WI38 (cell line): Measurements from ENCODE around the gene PES1.
"Not testable (repeated sequence)": the region's sequence is repeated elsewhere in the genome, so short reads cannot be mapped to it uniquely, and the experiment has no call there.

ENCODE experiments used
- H3K4me3 ChIP-seq: 2 replicates; pipeline ENCODE4 v1.5.1; 2011; ENCODE audit warnings: low read depth, mild to moderate bottlenecking, control low read depth, low read length
- TF ChIP-seq, protein P1 (sequence below): IDR thresholded peaks from 2 replicates; pipeline ENCODE4 v1.5.1; 2012; ENCODE audit warnings: low read depth, mild to moderate bottlenecking, control low read depth, low read length

Gene PES1

DNA sequence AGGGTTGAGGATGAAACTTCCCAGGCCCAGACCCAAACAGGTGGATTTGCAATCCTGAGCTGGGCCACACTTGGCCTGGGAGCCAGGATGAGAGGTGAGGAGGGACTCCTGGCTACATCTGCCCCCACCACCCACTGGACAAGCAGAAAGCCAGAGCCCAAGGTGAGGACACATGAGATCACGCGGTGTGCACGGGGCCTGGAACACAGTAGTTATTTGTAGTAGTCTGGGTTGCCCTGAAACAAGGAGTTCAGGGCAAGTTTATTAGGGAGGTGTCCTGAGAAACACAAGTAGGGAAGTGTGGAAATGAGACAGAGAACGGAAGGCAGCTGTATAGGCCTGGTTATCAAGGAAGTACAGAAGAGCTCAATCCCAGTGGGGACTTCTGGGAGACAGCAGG, 44.5 kb downstream of the PES1 start:
- TF ChIP-seq, protein P1, sequence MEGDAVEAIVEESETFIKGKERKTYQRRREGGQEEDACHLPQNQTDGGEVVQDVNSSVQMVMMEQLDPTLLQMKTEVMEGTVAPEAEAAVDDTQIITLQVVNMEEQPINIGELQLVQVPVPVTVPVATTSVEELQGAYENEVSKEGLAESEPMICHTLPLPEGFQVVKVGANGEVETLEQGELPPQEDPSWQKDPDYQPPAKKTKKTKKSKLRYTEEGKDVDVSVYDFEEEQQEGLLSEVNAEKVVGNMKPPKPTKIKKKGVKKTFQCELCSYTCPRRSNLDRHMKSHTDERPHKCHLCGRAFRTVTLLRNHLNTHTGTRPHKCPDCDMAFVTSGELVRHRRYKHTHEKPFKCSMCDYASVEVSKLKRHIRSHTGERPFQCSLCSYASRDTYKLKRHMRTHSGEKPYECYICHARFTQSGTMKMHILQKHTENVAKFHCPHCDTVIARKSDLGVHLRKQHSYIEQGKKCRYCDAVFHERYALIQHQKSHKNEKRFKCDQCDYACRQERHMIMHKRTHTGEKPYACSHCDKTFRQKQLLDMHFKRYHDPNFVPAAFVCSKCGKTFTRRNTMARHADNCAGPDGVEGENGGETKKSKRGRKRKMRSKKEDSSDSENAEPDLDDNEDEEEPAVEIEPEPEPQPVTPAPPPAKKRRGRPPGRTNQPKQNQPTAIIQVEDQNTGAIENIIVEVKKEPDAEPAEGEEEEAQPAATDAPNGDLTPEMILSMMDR, result no peak
- no peak overlapping the region for H3K4me3 ChIP-seq

DNA sequence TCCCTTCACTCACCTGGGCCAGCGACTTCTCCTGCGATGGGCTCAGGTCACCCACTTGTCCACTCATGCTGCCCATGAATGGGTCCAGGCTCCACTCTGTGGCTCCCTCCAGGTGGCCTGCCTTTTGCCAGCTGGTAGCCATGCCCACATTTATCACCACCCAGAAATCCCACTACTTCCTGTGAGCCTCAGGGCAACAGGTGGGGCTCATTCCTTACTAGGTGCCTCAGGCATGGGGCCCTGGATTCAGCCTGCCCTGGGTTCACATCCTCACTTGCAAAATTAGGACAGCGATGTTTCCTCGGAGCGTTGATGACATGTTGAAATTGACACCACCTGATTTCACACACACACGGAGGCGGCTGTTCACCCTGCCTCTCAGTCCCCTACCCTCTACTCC, 45.1 kb downstream of the PES1 start, which contains the start of gene SEC14L6:
Gene SEC14L6 (minus strand): TSS at position 126 of the 400 bp plus-strand sequence. CDS start 59 bp downstream, at position 67.
- no peak within 1 kb of the TSS for H3K4me3 ChIP-seq
- TF ChIP-seq, protein P1, result no peak

DNA sequence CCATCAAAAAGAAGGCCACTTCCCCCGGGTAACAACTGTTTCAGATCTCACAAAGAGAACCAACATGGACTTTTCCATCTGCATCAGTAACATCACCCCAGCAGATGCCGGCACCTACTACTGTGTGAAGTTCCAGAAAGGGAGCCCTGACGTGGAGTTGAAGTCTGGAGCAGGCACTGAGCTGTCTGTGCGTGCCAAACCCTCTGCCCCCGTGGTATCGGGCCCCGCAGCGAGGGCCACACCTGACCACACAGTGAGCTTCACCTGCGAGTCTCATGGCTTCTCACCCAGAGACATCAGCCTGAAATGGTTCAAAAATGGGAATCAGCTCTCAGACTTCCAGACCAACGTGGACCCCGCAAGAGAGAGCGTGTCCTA, 48.9 kb downstream of the PES1 start:
- TF ChIP-seq, protein P1, result no peak

DNA sequence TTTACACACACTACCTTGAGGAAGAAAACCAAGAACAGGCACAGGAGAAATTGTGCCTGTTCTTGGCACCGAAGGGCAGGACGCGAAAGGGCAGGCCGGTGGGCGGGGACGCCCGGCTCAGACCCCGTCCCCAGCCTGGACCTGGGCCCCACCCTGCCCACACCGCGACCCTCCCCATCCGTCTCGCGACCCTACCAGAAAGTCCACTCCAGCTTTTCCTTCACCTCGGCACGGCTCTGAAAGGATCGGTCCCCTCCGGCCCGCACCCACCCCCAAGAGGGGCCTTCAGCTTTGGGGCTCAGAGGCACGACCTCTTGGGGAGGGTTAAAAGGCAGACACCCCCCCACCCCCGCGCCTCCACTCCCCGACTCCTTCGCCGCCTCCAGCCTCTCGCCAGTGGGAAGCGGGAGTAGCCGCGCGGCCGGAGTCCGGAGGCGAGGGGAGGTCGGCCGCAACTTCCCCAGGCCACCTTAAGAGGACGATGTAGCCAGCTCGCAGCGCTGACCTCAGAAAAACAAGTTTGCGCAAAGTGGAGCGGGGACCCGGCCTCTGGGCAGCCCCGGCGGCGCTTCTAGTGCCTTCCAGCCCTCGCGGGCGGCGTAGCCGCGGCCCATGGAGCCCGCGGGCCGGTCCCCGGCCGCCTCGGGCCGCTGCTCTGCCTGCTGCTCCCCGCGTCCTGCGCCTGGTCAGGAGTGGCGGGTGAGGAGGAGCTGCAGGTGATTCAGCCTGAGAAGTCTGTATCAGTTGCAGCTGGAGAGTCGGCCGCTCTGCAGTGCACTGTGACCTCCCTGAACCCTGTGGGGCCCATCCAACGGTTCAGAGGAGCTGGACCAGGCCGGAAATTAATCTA, 49.5 kb downstream of the PES1 start:
- TF ChIP-seq, protein P1, result no peak
- H3K4me3 ChIP-seq, result no peak overlapping the region

More for the DNA sequence above, 48.9 kb downstream of the PES1 start:
- H3K4me3 ChIP-seq, result no peak overlapping the region

DNA sequence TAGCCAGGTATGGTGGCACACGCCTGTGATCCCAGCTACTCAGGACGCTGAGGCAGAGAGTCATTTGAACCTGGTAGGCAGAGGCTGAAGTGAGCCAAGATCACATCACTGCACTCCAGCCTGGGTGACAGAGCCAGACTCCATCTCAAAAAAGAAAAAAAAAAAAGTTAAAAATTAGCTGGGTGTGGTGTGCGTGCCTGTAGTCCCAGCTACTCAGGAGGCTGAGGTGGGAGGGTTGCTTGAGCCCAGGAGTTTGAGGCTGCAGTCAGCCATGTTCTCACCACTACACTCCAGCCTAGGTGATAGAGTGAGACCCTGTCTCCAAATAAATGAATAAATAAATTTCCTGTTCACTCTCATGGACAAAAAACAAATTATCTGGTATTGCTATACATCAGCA, 50.2 kb downstream of the PES1 start:
- not testable (repeated sequence) for H3K4me3 ChIP-seq

DNA sequence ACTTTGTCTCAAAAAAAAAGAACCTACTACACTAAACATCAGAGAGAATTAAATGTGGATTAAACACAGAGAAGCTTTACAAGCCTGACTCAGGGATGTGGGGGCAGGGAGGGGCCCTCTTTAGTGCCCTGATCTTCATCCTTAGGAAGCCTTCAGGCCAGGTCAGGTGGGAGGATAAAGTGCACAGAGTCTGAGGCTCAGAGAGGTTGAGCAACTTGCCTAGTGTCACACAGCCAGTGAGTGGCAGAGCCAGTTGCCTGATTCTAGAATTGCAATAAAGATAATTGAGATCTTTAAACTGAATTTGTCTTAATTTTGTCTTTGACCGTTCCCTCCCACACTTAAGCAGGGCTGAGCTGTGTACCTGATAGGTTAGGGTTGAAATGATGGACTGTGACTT, 52.3 kb downstream of the PES1 start:
- TF ChIP-seq, protein P1, result no peak
- no peak overlapping the region for H3K4me3 ChIP-seq

DNA sequence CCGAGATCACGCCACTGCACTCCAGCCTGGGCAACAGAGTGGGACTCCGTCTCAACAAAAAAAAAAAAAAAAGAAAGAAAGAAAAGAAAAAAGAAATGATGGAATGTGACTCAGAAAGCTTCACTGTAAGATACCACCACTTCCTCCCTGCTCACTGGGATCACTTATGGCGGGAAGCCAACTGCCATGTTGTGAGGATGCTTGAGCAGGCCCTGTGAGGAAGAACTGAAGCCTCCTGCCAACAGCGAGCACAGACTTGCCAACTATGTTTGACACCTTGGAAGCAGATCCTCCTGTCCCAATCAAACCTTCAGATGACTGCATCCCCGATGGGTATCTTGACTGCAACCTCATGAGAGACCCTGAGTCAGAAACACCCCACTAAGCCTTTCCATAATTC, 53.4 kb downstream of the PES1 start:
- H3K4me3 ChIP-seq, result no peak overlapping the region
- TF ChIP-seq, protein P1, result no peak
